GM21723 (cell line): ENCODE results near the gene IZUMO2.

Experiments used
- ATAC-seq: cut with Tn5 transposase; IDR thresholded peaks from one replicate; pipeline ENCODE4 v1.9.1; 2021; ENCODE audit warnings: mild to moderate bottlenecking, moderate library complexity; ENCODE audit not compliant: unreplicated experiment

Gene IZUMO2

GRCh38 chr19:50162988-50163387 is at the start of gene IZUMO2:
TSS of gene IZUMO2 (minus strand) at chr19:50163281. CDS start at chr19:50163194, 87 bp downstream.
- no peak for ATAC-seq

- no peak for ATAC-seq
These were observed 47.3 kb upstream of the IZUMO2 start for GRCh38 chr19:50210425-50210824.

- ATAC-seq: no peak
These were observed 46.0 kb upstream of the IZUMO2 start for GRCh38 chr19:50209131-50209530.

- no peak for ATAC-seq
These were observed 44.6 kb upstream of the IZUMO2 start for GRCh38 chr19:50207730-50208129.

GRCh38 chr19:50206191-50206590 is 43.1 kb upstream of the IZUMO2 start:
- no peak for ATAC-seq

GRCh38 chr19:50205681-50206138 is 42.6 kb upstream of the IZUMO2 start:
- ATAC-seq: no peak

GRCh38 chr19:50204811-50205675 is 42.0 kb upstream of the IZUMO2 start:
- ATAC-seq: no peak

- ATAC-seq: no peak
These were observed 41.0 kb upstream of the IZUMO2 start for GRCh38 chr19:50204081-50204428.

GRCh38 chr19:50203281-50204080 is 40.4 kb upstream of the IZUMO2 start, which contains the start of gene MYH14:
TSS of gene MYH14 (plus strand) at chr19:50203622. CDS start at chr19:50210366, 6,744 bp downstream.
- no peak for ATAC-seq

- no peak for ATAC-seq
These were observed 39.8 kb upstream of the IZUMO2 start for GRCh38 chr19:50202962-50203280.

- no peak for ATAC-seq
These were observed 39.3 kb upstream of the IZUMO2 start for GRCh38 chr19:50202386-50202785.

GRCh38 chr19:50199259-50199555 is 36.1 kb upstream of the IZUMO2 start:
- ATAC-seq: no peak

GRCh38 chr19:50198431-50199258 is 35.6 kb upstream of the IZUMO2 start:
- no peak for ATAC-seq

- no peak for ATAC-seq
These were observed 34.3 kb upstream of the IZUMO2 start for GRCh38 chr19:50197348-50197747.

GRCh38 chr19:50196322-50196932 is 33.3 kb upstream of the IZUMO2 start:
- no peak for ATAC-seq

GRCh38 chr19:50195224-50195623 is 32.1 kb upstream of the IZUMO2 start:
- ATAC-seq: no peak

- ATAC-seq: no peak
These were observed 29.6 kb upstream of the IZUMO2 start for GRCh38 chr19:50192463-50193211.

GRCh38 chr19:50191216-50191615 is 28.1 kb upstream of the IZUMO2 start:
- no peak for ATAC-seq

GRCh38 chr19:50190439-50190891 is 27.4 kb upstream of the IZUMO2 start:
- ATAC-seq: no peak

- no peak for ATAC-seq
These were observed 26.2 kb upstream of the IZUMO2 start for GRCh38 chr19:50189331-50189730.
